Bronchial epithelial cell (primary cell): ENCODE results near the gene TRPV4. TPM values are rescaled to one million over a fixed set of nuclear protein-coding genes. Genes with fewer than 3 reads are reported as not detected.

Source experiments
- DNase-seq: peaks from one replicate; pipeline ENCODE4 v3.0.0-alpha.2; 2010; ENCODE audit warnings: low read depth
- FAIRE-seq: peaks from 2 replicates; lab custom pipeline; 2011; peaks lifted over from hg19 to GRCh38; lab: Jason Lieb, UNC
- H3K27me3 ChIP-seq: 2 replicates; pipeline ENCODE4 v1.5.1; 2011; ENCODE audit warnings: low read length; ENCODE audit not compliant: control insufficient read depth, insufficient read depth
- H3K36me3 ChIP-seq: 2 replicates; pipeline ENCODE4 v1.5.1; 2011; ENCODE audit warnings: low read length; ENCODE audit not compliant: control insufficient read depth, insufficient read depth
- H3K4me3 ChIP-seq: 2 replicates; pipeline ENCODE4 v1.5.1; 2011; ENCODE audit warnings: mild to moderate bottlenecking, low read depth, low read length, control low read depth
- CTCF ChIP-seq: IDR thresholded peaks from 2 replicates; pipeline ENCODE4 v1.5.1; 2011; ENCODE audit warnings: mild to moderate bottlenecking, moderate library complexity, low read length, control low read depth, inconsistent platforms; ENCODE audit not compliant: insufficient read depth, severe bottlenecking
- total RNA-seq: library from RNA; depleted of rRNA; stranded (reverse); fragments of >200 nt; gene quantifications from 2 replicates; pipeline ENCODE4 v1.2.1, GENCODE V29; 2014

TRPV4 gene
- total RNA-seq, 1 donor from 2014 or later: 0.53 TPM

DNA sequence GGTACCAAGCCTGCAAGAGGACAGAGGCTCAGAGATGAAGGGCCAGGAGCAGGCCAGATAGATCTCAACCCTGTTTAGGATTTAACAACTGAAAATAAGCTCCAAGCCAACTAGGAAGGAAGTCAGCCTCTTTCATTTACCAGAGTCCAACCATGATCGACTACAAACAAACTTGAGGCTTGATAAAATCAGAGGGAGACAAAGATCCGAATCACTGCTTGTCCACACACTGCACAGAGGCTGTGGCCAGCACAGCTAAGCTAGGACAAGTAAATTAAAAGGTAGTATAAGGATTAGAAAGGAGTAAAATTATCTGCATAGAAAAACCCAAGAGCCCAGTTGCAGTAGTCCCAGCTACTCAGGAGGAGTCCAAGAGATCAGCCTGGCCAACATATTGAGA, 79.2 kb downstream of the TRPV4 start:
- TF ChIP-seq CTCF: no peak
- DNase-seq: no peak
- H3K27me3 ChIP-seq: peaks cover 5% of the 10 kb centered on the region
- H3K36me3 ChIP-seq: no peaks in the 10 kb centered on the region
- no peak for FAIRE-seq
- no peak overlapping the region for H3K4me3 ChIP-seq

DNA sequence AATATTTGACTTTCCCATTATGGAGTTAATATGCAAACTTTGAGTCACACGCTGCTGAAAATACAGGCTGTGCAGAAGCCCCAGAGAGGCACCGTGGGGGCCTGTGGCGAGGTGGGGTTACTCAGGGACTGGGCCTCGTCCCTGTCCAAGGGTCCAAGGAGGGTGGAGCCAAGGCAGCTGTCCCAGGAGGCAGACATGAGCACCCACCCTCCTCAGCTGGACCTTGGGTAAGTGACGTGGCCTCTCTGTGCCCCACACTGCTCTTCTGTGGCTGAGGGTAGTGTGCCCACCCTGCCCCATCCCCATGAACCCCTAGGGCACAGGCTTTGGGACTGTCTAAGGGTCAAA, 80.2 kb downstream of the TRPV4 start:
- Histone ChIP-seq H3K4me3 (no peak overlapping the region), H3K27me3 (peaks cover 4% of the 10 kb centered on the region), H3K36me3 (no peaks in the 10 kb centered on the region)
- FAIRE-seq: no peak
- TF ChIP-seq CTCF: no peak
- no peak for DNase-seq

- DNase-seq (no peak), FAIRE-seq (no peak)
- no peak overlapping the region for H3K4me3 ChIP-seq
- H3K36me3 ChIP-seq: no peaks in the 10 kb centered on the region
- peaks cover 3% of the 10 kb centered on the region for H3K27me3 ChIP-seq
- no peak for TF ChIP-seq CTCF
Observed at GRCh38 chr12:109752117-109753053, 80.8 kb downstream of the TRPV4 start.

DNA sequence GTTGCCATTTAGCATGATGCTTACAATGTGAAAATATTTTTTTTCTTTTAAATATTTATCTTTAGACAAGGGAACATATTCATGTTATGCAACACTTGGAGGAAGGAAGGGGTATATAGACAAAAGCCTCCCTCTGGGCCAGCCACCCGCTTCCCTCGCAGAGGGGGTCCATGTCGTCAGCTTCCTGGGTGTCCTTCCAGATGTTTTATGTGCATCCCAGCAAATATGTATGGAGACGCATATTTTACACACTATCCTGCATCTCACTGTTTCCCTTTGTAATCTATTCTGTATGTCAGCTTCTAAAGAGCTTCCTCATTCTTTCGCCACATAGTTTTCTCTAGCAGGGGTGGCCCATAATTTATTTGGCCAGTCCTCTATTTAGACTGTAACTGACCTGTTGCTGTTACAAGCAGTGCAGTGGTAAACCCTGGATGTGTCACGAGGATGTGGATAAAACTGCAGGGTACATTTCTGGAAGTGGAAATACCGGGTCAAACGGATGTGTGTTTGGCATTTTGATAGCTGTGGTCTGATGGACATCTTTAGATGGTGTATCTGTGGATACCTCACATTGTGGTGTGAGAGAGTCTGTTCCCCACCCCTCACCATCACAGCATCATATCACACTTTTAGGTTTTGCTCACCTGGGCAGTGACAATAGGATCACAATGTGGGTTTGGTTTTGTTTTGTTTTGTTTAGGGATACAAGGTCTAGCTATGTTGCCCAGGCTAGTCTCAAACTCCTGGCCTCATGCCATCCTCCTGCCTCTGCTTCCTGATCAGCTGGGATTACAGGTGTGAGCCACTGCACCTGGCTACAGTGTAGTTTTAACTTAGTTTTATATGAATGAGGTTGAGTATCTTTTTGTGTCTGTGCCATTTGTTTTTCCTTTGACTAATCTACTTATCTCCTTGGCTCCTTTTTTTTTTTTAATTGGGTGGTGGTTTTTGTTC, 87.9 kb downstream of the TRPV4 start:
- H3K4me3 ChIP-seq: no peak overlapping the region
- no peaks in the 10 kb centered on the region for H3K36me3 ChIP-seq
- DNase-seq (peak; percentile 14), FAIRE-seq (peak; percentile 98)
- TF ChIP-seq CTCF: no peak
- H3K27me3 ChIP-seq: no peaks in the 10 kb centered on the region

DNA sequence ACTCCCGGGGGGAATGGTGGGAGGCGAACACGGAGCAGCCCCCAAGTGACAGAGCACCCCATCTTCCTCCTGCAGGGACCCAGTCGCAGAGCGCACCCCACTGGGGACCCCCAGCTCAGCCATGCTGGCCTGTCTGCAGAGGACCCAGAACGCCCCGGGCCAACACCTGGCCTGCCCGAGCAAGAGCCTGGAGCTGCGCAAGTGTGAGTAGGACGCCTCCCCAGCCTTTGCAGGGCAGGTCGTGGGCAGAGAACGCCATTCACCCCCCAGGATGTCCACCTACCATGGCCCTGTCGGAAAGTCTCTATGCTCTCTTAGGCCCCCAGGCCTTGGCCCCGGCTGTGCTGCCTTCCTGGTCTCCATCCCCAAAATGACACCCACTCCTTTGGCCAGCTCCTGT, 89.2 kb downstream of the TRPV4 start:
- TF ChIP-seq CTCF: no peak
- H3K27me3 ChIP-seq: peaks cover under 1% of the 10 kb centered on the region
- FAIRE-seq: no peak
- no peak for DNase-seq
- H3K36me3 ChIP-seq: no peaks in the 10 kb centered on the region
- H3K4me3 ChIP-seq: no peak overlapping the region
